HEK293 (cell line): Measurements from ENCODE around the gene PITPNM3.

Experiments
- CTCF ChIA-PET: fragments of 350-600 bp; formaldehyde crosslinking; extraction: SDS; loops from one replicate; lab custom pipeline; 2021; ENCODE audit warnings: antibody characterized with exemption; lab: Yijun Ruan, JAX
- POLR2A ChIA-PET: fragments of 300-600 bp; formaldehyde crosslinking; extraction: SDS; loops from one replicate; lab custom pipeline; 2020; ENCODE audit warnings: antibody characterized with exemption, inconsistent platforms; lab: Yijun Ruan, JAX
- H3K27ac ChIP-seq: fragments of 200-500 bp; sonication (Bioruptor generic); 2 replicates; pipeline ENCODE4 v1.5.1; 2014; ENCODE audit warnings: low read depth, low read length, control low read depth, inconsistent platforms; ENCODE audit errors: extremely low read depth
- H3K36me3 ChIP-seq, 2 experiments: fragments of 200-500 bp in 1 of 2; sonication (Bioruptor generic) in 1 of 2; 1 replicate in 1 of 2; 2 replicates in 1 of 2; pipeline ENCODE4 v1.5.1; 2014 to 2017; ENCODE audit warnings: inconsistent platforms in 2 of 2, low read length in 2 of 2; ENCODE audit not compliant: control insufficient read depth in 2 of 2, insufficient read depth in 1 of 2
- H3K4me1 ChIP-seq: fragments of 200-500 bp; sonication (Bioruptor generic); 2 replicates; pipeline ENCODE4 v1.5.1; 2014; ENCODE audit warnings: mild to moderate bottlenecking, low read length, inconsistent platforms; ENCODE audit not compliant: control insufficient read depth, insufficient read depth
- H3K4me3 ChIP-seq: 2 replicates; pipeline ENCODE4 v1.5.1; 2011; ENCODE audit warnings: low read depth, mild to moderate bottlenecking, control low read depth, low read length, moderate library complexity
- H3K9me3 ChIP-seq: fragments of 200-500 bp; sonication (Bioruptor generic); 2 replicates; pipeline ENCODE4 v1.5.1; 2014; ENCODE audit warnings: low read depth, low read length, inconsistent platforms; ENCODE audit not compliant: control insufficient read depth, insufficient read depth
- GLI4 ChIP-seq: fragments of 450-650 bp; formaldehyde crosslinking; IDR thresholded peaks from 2 replicates; pipeline ENCODE4 v1.5.1; 2016; ENCODE audit warnings: missing biosample characterization, missing genetic modification characterization
- MZF1 ChIP-seq: fragments of 450-650 bp; formaldehyde crosslinking; IDR thresholded peaks from 2 replicates; pipeline ENCODE4 v1.5.1; 2017; ENCODE audit warnings: missing biosample characterization, missing genetic modification characterization, borderline replicate concordance
- SP3 ChIP-seq: fragments of 450-650 bp; formaldehyde crosslinking; IDR thresholded peaks from 2 replicates; pipeline ENCODE4 v1.5.1; 2016; ENCODE audit warnings: missing biosample characterization, missing genetic modification characterization
- YY2 ChIP-seq: fragments of 450-650 bp; formaldehyde crosslinking; IDR thresholded peaks from 2 replicates; pipeline ENCODE4 v1.5.1; 2016; ENCODE audit warnings: missing biosample characterization, missing genetic modification characterization
- ZNF302 ChIP-seq: fragments of 450-650 bp; formaldehyde crosslinking; IDR thresholded peaks from 2 replicates; pipeline ENCODE4 v1.5.1; 2016; ENCODE audit warnings: missing biosample characterization, missing genetic modification characterization, low read depth
- ZNF335 ChIP-seq: fragments of 450-650 bp; formaldehyde crosslinking; conservative IDR thresholded peaks from 2 replicates; pipeline ENCODE4 v1.5.1; 2016; ENCODE audit warnings: missing biosample characterization, missing genetic modification characterization
- ZNF391 ChIP-seq: fragments of 450-650 bp; formaldehyde crosslinking; IDR thresholded peaks from 2 replicates; pipeline ENCODE4 v1.5.1; 2016; ENCODE audit warnings: low read depth, missing biosample characterization, missing genetic modification characterization, borderline replicate concordance
- ZNF514 ChIP-seq: fragments of 450-650 bp; formaldehyde crosslinking; IDR thresholded peaks from 2 replicates; pipeline ENCODE4 v1.5.1; 2016; ENCODE audit warnings: missing biosample characterization, missing genetic modification characterization
- ZNF521 ChIP-seq: fragments of 450-650 bp; formaldehyde crosslinking; IDR thresholded peaks from 2 replicates; pipeline ENCODE4 v1.5.1; 2017; ENCODE audit warnings: missing biosample characterization, mild to moderate bottlenecking, missing genetic modification characterization
- ZNF544 ChIP-seq: fragments of 450-650 bp; formaldehyde crosslinking; IDR thresholded peaks from 2 replicates; pipeline ENCODE4 v1.5.0; 2017; ENCODE audit warnings: missing biosample characterization, missing genetic modification characterization
- ZNF596 ChIP-seq: fragments of 450-650 bp; IDR thresholded peaks from 2 replicates; pipeline ENCODE4 v1.5.0; 2018; ENCODE audit warnings: missing biosample characterization, mild to moderate bottlenecking, missing genetic modification characterization, moderate library complexity
- ZNF701 ChIP-seq: fragments of 450-650 bp; formaldehyde crosslinking; IDR thresholded peaks from 2 replicates; pipeline ENCODE4 v1.5.1; 2016; ENCODE audit warnings: missing biosample characterization, missing genetic modification characterization
- TF ChIP-seq, protein P1 (sequence below): fragments of 450-650 bp; formaldehyde crosslinking; IDR thresholded peaks from 2 replicates; pipeline ENCODE4 v1.5.1; 2016; ENCODE audit warnings: missing biosample characterization, missing genetic modification characterization
- TF ChIP-seq, protein P2 (sequence below): fragments of 450-650 bp; formaldehyde crosslinking; IDR thresholded peaks from 2 replicates; pipeline ENCODE4 v1.5.1; 2016; ENCODE audit warnings: missing biosample characterization, missing genetic modification characterization
- TF ChIP-seq, protein P3 (sequence below): fragments of 450-650 bp; formaldehyde crosslinking; IDR thresholded peaks from 2 replicates; pipeline ENCODE4 v1.5.1; 2016; ENCODE audit warnings: missing biosample characterization, missing genetic modification characterization
- TF ChIP-seq, protein P4 (sequence below): fragments of 450-650 bp; formaldehyde crosslinking; IDR thresholded peaks from 2 replicates; pipeline ENCODE4 v1.5.1; 2016; ENCODE audit warnings: missing biosample characterization, missing genetic modification characterization

The PITPNM3 gene

DNA sequence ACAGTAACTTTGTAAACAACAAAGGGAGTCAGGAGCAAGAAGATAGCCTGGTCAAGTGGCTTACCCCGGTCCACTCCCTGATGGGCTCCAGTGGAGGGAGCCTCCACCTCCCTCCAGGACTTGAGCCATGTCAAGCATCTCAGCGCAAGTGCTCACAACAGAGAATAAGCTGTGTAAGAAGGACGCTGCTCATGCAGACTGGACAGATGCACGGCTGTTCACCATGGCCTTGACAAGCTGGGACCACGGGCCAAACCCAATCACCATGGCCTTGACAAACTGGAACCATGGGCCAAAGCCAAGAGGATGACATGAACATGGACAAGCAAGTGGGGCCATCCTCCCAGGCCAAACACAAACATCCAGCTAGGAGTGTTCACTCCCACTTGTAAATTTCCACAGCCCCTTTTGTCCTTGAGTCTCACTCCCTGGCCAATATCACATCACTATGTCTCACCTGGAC, 3.4 kb upstream of the PITPNM3 start:
- H3K36me3 ChIP-seq: no peaks in the 10 kb centered on the region
- H3K27ac ChIP-seq: no peak overlapping the region
- H3K4me3 ChIP-seq: no peak overlapping the region
- TF ChIP-seq ZNF335 (tag by site-specific recombination) (no peak), ZNF701 (tag by site-specific recombination) (no peak), ZNF544 (tag by site-specific recombination) (no peak)
- TF ChIP-seq, protein P1, sequence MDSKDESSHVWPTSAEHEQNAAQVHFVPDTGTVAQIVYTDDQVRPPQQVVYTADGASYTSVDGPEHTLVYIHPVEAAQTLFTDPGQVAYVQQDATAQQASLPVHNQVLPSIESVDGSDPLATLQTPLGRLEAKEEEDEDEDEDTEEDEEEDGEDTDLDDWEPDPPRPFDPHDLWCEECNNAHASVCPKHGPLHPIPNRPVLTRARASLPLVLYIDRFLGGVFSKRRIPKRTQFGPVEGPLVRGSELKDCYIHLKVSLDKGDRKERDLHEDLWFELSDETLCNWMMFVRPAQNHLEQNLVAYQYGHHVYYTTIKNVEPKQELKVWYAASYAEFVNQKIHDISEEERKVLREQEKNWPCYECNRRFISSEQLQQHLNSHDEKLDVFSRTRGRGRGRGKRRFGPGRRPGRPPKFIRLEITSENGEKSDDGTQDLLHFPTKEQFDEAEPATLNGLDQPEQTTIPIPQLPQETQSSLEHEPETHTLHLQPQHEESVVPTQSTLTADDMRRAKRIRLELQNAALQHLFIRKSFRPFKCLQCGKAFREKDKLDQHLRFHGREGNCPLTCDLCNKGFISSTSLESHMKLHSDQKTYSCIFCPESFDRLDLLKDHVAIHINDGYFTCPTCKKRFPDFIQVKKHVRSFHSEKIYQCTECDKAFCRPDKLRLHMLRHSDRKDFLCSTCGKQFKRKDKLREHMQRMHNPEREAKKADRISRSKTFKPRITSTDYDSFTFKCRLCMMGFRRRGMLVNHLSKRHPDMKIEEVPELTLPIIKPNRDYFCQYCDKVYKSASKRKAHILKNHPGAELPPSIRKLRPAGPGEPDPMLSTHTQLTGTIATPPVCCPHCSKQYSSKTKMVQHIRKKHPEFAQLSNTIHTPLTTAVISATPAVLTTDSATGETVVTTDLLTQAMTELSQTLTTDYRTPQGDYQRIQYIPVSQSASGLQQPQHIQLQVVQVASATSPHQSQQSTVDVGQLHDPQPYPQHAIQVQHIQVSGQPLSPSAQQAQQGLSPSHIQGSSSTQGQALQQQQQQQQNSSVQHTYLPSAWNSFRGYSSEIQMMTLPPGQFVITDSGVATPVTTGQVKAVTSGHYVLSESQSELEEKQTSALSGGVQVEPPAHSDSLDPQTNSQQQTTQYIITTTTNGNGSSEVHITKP (tag by site-specific recombination): no peak
- TF ChIP-seq, protein P2, sequence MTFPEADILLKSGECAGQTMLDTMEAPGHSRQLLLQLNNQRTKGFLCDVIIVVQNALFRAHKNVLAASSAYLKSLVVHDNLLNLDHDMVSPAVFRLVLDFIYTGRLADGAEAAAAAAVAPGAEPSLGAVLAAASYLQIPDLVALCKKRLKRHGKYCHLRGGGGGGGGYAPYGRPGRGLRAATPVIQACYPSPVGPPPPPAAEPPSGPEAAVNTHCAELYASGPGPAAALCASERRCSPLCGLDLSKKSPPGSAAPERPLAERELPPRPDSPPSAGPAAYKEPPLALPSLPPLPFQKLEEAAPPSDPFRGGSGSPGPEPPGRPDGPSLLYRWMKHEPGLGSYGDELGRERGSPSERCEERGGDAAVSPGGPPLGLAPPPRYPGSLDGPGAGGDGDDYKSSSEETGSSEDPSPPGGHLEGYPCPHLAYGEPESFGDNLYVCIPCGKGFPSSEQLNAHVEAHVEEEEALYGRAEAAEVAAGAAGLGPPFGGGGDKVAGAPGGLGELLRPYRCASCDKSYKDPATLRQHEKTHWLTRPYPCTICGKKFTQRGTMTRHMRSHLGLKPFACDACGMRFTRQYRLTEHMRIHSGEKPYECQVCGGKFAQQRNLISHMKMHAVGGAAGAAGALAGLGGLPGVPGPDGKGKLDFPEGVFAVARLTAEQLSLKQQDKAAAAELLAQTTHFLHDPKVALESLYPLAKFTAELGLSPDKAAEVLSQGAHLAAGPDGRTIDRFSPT (tag by site-specific recombination): no peak
- TF ChIP-seq, all 188 proteins: peak for 0
- H3K4me1 ChIP-seq: no peaks in the 10 kb centered on the region
- H3K9me3 ChIP-seq: no peaks in the 10 kb centered on the region
- POLR2A ChIA-PET: no interaction called here
- CTCF ChIA-PET: interaction anchor here (0.5 kb wide), 1 partner anchor 1310 kb away, joined by 4 read pairs; no protein-coding TSS in a partner anchor

DNA sequence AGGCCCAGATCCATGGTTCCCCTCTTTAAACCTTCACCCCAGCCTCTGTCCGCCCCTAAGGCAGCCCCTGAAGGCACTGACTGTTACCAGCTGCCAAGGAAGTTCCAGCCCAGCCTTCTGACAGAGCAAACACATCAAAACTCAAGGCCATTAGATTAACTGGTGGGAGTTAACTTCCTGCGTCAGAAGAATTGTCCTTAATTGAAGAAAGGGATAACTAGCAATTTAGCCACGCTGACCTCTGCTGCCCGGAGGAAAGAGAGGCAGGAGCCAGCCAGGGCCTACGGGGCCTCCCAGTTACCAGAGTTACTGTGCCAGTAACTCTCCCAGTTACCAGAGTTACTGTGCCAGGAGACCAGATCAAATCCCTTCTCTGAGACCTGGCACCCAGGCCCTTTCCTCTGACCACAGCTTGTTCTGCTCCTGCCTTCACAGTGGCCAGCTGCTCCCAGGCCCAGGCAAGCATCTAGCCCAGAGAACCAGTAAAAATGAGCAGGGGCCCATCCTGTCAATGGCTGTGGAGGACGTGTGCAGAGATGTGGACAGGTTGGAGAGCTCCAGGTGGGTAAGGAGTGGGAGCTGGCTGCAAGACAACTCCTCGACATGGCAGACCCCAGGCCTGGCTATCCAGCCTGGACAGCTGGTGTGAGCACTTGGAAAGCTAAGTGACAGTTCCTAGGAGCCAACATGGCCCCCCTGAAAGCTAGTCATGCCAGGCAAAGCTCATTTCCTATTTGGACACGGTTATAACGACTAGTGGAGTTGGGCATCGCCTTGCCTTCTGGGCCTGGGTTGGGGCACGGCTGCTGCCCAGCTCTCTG, 2.8 kb upstream of the PITPNM3 start:
- CTCF ChIA-PET: no interaction called here
- POLR2A ChIA-PET: interaction anchor here (0.5 kb wide), 1 partner anchor 13 kb away, joined by 4 read pairs; no protein-coding TSS in a partner anchor

More for the DNA sequence above, 2.8 kb upstream of the PITPNM3 start:
- Histone ChIP-seq H3K4me1 (no peaks in the 10 kb centered on the region), H3K36me3 (no peaks in the 10 kb centered on the region), H3K9me3 (no peaks in the 10 kb centered on the region), H3K4me3 (no peak overlapping the region), H3K27ac (no peak overlapping the region)
- TF ChIP-seq ZNF514 (tag by site-specific recombination) (no peak), ZNF391 (tag by site-specific recombination) (no peak), MZF1 (tag by site-specific recombination) (no peak), GLI4 (tag by site-specific recombination) (no peak), ZNF596 (no peak), YY2 (tag by site-specific recombination) (no peak), ZNF521 (tag by site-specific recombination) (no peak), ZNF302 (tag by site-specific recombination) (no peak), SP3 (tag by site-specific recombination) (no peak)
- TF ChIP-seq, protein P3, sequence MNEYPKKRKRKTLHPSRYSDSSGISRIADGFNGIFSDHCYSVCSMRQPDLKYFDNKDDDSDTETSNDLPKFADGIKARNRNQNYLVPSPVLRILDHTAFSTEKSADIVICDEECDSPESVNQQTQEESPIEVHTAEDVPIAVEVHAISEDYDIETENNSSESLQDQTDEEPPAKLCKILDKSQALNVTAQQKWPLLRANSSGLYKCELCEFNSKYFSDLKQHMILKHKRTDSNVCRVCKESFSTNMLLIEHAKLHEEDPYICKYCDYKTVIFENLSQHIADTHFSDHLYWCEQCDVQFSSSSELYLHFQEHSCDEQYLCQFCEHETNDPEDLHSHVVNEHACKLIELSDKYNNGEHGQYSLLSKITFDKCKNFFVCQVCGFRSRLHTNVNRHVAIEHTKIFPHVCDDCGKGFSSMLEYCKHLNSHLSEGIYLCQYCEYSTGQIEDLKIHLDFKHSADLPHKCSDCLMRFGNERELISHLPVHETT: no peak
- TF ChIP-seq, protein P4, sequence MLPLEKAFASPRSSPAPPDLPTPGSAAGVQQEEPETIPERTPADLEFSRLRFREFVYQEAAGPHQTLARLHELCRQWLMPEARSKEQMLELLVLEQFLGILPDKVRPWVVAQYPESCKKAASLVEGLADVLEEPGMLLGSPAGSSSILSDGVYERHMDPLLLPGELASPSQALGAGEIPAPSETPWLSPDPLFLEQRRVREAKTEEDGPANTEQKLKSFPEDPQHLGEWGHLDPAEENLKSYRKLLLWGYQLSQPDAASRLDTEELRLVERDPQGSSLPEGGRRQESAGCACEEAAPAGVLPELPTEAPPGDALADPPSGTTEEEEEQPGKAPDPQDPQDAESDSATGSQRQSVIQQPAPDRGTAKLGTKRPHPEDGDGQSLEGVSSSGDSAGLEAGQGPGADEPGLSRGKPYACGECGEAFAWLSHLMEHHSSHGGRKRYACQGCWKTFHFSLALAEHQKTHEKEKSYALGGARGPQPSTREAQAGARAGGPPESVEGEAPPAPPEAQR (tag by site-specific recombination): no peak
